SKM-1 (cell line): ENCODE data around the gene THAP11.

Experiments
- DNase-seq: peaks from one replicate; lab custom pipeline; 2025; ENCODE audit not compliant: unreplicated experiment; lab: John Stamatoyannopoulos, UW

The THAP11 gene

GRCh38 chr16:67882374-67883145, 40.4 kb downstream of the THAP11 start:
- no peak for DNase-seq

GRCh38 chr16:67883146-67883871, 41.2 kb downstream of the THAP11 start:
- peak; percentile 9 for DNase-seq

- DNase-seq = no peak
Observed at GRCh38 chr16:67883872-67884261, 41.7 kb downstream of the THAP11 start.

- no peak for DNase-seq
Observed at GRCh38 chr16:67884684-67885083, 42.6 kb downstream of the THAP11 start, which contains the start of gene NRN1L. Gene NRN1L (plus strand): TSS chr16:67884885. CDS start chr16:67884904, 19 bp downstream.

- DNase-seq = no peak
Observed at GRCh38 chr16:67885545-67885944, 43.4 kb downstream of the THAP11 start.

- no peak for DNase-seq
Observed at GRCh38 chr16:67885976-67886375, 43.9 kb downstream of the THAP11 start.

- DNase-seq = no peak
Observed at GRCh38 chr16:67886387-67886786, 44.3 kb downstream of the THAP11 start.

GRCh38 chr16:67888331-67888730, 46.2 kb downstream of the THAP11 start:
- no peak for DNase-seq

GRCh38 chr16:67892375-67892774, 50.3 kb downstream of the THAP11 start:
- no peak for DNase-seq

- peak; percentile 97 for DNase-seq
Observed at GRCh38 chr16:67892899-67893742, 51.0 kb downstream of the THAP11 start, which contains the start of gene PSKH1. Gene PSKH1 (plus strand): TSS chr16:67893254. CDS start chr16:67908750, 15,496 bp downstream.
